GM19397 (cell line): ENCODE measurements around the gene TNS1.

Experiments used
- ATAC-seq: cut with Tn5 transposase; IDR thresholded peaks from one replicate; pipeline ENCODE4 v1.9.1; 2021; ENCODE audit warnings: mild to moderate bottlenecking, moderate library complexity; ENCODE audit not compliant: unreplicated experiment

Gene TNS1

DNA sequence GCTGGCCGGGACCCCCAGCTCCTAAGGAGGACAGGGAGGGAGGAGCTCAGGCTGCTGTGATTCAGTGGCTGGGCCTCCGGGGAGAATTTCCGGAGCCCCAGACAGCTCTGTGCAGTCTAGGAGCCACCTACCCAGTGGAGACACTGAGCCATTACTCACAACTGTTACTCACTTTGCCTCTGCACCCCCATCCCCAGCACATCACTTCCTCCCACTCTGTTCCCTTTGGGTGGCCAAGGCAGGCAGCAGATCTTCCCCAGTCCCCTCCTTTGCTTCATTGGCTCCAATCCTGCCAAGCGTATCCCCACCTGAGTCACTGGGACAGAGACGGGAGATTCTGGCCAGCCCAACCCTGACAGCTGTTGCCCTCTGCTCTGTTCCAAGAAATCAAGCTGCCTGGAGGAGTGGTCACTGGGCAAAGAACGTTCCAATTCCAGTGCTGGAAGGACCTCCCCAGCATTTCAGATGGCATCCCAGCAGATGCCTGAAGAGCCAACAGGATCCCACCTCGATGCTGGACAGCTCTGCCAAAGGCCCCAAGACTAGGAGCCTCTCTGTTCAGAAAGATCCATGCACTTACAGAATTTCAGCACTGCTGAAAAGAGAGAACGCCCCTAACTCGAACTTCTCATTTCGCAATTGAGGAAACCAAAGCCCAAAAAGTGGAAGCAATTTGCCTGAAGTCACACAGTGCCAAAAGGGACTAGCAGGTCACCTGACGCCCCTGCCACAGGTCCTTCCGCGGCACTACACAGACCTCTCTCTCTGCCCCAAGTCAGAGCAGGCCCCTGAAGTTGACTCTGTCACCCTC lies 68.3 kb downstream of the TNS1 start:
- ATAC-seq, result no peak

DNA sequence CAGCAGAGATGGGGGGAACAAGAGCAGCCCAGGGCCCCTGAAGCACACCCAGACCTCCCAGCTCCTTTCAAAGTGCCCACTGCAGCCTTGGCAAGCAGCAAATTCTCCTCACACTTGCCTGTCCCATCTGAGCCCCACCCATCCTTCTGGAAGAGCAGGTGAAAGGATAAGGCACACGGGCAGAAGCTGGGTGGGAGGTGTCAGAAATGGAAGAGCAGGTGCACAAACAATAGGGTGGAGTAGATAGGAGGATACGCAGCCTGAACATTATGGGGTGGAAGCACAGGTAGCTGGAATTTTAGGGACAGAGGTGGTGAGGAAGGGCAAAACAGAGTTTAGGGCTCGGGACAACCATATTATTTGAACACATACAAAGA lies 69.2 kb downstream of the TNS1 start:
- ATAC-seq, result no peak

DNA sequence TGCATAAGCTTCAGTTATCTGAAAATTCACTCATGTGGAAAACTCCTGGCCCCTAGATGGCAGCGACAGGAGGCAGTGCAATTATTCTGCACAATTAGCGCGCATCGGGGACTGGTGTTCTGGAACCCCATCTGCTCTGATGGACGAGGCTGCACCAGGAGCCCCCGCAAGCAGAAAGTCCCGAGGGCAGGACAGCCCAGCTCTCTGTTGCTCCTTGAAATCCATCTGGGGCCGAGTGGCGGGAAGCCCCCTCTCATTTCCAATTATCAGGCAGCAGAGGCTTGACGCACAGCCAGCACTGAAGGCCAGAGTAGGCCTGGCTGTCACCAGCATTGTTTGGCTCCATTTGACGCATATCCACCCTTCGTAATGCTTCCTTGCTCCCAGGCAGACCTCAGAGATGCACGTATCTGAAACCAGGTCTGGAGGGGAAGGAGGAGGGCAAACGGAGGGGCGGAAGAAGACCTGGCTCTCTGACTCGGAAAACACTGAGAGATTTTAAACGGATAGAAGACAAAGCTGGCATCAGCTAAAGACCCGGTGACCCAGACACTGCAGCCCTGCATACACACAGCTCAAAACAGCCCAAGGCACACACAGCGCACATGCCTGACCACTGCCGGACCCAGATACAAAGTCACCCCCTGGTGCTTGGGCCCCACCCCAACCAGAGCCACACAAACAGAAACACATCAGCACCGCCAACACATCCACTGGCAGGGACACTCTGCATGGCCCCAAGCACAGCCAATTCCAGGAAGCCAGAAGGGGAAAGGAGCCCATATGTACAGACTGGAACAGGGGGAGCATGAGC lies 69.8 kb downstream of the TNS1 start:
- ATAC-seq, result no peak

DNA sequence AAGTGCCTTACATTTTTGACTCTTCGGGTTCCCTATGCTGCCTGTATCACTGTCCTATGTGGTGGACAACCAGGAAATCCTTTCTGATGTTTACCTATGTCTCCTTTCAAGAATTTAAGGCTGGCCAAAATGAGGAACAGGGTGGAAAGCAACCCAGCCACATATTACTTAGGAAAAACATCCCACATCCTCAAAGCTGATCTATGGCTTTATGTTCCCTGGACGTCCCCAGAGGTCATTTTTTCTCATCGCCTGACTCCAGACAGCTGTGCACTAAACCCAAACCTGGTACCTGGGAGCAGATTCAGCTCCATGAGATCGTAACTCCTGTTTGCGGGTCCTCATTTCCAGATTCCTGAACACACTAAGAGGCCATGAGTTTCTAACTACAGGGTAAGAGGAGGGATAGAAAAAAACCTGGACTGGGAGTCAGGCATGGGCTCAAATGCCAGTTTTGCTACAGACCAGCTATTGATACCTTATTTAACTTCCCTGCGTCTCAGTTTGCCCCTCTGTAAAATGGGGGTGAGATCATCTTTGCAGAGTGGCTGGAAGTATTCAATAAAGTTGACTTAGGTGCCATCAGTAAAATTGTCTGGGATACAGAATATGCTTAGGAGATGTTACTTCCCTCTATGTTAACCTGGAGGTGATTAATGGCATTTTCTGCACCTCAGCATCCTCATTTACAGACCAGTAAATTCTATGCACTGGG lies 70.8 kb downstream of the TNS1 start:
- no peak for ATAC-seq

DNA sequence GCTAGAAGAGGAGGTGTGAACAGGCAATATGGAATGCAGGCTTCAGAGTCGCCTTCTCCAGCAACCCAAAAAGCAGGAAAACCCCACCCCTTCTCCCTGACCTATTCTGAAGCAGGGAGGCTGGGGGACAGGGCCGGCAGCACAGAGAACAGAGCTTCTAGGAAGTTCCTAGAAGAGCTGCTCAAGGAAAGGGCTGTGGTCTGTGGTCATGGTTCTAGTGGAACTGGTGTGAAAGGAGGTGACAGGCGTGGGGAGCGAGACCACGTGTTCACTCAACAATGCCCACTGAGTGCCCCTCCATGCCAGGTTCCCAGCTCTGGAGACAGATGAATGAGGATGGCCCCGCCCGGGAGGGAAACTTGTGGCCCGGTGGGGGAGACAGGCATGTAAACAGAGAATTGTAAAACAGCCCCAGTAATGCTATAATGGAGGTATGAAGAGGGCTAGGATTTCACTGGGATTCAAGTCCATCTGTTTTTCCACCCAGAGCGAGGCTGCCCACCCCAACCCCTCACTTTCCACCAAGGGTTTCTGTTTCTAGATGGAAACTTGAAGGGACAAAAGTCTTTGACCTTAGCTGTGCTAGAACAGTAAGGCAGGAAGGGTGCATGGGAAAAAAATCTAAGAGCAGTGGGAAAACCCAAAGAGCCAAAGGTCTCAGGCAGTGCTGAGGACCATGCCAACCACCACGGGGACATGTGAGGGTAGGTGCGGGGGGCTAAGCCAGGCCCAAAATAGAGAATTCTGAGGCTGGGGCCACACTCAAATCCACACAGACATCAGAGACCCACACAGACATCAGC lies 71.8 kb downstream of the TNS1 start:
- no peak for ATAC-seq

DNA sequence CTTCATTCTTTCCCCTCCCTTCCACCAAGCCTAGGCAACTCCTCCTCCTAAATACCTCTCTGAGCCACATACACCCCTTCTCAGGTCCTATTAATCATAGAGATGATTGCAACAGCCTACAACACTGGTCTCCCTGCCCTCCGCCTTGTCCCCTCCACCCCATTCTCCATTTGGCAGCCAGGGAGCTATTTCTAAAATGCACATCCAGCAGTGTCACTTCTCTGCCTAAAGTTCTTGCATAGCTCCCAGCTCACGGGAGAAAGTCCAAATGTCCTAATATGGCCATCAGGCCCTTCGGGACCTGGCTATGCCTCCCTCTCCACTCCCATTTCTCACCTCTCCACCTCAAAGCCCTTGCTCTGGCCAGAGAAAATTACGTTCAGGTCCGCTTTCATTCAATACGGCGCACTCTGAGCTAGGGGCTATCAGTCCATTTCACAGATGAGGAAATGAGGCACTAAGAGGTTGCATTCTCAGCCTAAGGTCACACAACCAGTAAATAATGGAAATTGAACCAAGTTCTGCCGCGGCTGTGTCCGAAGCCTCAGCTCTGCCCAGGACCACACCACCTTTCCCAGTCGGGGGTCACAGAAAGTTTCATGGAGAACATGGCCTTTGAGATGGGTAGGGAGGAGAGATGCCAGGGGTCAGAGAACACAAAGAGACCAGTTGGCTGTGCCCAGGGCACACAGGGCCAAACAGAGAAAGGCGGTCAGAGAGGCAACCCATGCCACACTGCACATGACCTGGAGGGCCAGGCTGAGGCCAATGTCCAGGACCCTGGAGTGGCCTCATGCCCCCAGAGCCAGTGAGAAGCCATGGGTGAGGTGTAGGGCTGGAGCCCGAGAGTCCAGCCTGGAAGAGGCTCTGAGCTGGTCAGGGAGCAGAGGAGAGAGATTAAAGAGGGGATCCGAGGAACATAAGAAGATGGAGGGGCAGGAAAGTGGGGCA lies 72.8 kb downstream of the TNS1 start:
- ATAC-seq, result no peak

DNA sequence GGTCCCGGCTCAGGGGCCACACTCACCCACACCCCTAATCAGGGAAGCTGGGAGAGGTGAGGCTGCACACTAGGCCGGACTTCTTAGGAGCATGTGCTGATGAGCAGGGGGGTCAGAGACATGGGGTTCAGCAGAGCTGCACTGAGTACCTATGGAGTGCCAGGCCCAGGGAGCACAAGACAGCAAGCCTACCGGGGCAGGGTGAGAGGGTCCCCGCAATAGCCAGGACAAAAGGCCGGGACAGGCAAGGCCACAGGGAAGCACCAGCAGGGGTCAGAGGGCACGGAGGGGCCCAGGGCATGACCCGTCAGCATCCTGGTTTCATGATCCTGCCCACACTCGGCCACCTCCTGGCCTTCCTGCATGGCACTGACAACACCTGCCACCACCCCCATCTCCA lies 73.5 kb downstream of the TNS1 start:
- no peak for ATAC-seq

DNA sequence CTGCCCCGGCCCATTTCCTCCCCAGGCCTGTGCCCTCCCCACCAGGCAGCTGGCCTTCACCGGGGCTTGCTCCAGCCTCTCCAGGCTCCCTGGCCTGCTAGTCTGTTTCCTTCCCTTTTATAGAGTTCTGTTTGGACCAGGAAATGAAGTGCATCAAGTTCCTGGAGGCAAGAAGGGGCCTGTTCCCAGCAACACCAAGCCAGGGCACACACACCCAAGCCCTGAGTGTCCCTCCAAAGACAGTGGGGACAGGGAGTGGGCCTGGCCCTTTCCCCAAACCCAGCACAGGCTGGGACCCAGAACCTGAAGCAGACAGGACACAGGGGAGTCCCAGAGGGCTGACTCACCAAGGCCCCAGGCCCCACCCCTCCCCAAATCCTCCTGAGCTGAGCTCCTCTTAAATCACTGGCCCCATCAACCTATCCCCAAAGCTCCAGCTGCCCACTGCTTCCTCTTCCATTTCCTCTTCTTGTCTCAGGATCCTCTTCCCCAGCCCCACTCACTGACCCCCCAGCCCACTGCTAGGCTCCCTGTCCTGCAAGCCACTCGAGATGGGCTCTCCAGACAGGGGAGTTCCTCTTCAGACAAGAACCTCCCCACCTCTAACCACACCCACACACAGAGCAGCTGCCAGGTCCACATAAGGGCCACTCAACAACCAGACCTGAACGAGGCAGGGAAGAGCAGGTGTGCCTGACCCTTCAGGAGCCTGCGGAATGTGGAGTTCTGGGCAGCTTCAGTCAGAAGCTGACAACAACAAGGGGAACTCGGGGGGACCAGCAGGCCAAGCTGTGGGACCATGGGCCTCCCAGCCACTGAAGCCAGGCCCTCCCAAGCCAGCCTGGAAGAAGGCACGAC lies 74.2 kb downstream of the TNS1 start:
- ATAC-seq, result no peak

DNA sequence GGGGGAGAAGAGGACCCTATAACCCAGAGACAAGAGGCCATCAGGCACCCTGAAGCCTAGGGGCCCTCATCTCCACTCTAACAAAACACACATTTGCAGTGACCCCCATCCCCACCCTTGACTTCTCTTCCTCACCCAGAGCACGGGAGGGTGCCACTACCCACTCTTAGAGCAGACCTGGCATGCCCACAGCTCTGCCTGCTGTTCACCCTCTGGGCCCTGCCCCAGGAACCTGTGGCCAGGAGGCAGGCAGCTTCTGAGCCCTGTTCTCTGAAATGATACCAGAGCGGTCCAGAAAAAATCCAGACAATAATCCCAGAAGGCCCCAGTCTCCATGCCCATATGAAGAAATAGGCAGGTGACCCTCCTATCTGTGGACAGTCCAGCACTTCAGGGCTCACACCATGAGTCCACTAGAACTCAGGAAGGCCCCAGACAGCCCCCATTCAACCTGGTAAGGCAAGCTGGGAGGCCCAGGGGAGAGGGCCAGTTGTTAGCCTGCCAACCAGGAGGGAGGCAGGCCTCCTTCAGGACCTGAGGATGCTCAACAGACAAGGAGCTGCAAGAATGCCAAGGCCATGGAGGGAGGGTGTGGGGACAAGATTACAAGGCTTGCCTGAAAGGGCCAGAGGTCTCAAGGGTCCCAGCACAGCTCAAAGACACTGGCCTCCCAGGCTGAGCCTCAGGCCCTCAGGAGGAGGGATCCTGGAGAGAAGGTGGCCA lies 75.0 kb downstream of the TNS1 start:
- no peak for ATAC-seq

DNA sequence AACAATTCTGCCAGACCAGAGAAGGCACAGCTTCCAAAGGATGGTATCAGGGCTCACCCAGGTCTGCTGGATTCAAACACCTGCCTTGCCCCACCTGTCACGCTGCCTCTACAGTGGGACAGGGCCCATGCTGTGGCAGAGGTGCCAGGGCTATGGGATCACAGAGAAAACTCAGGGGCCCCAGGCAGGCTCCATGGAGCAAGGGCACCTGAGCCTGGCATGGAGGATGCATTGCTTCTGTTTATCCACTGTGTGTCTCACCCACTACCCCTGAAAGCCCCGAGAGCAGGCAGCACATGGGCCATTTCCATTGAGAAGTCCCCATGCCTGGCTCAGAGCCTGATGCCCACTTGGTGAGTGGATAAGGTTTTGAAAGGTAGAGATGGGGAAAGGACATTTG lies 76.0 kb downstream of the TNS1 start:
- no peak for ATAC-seq

DNA sequence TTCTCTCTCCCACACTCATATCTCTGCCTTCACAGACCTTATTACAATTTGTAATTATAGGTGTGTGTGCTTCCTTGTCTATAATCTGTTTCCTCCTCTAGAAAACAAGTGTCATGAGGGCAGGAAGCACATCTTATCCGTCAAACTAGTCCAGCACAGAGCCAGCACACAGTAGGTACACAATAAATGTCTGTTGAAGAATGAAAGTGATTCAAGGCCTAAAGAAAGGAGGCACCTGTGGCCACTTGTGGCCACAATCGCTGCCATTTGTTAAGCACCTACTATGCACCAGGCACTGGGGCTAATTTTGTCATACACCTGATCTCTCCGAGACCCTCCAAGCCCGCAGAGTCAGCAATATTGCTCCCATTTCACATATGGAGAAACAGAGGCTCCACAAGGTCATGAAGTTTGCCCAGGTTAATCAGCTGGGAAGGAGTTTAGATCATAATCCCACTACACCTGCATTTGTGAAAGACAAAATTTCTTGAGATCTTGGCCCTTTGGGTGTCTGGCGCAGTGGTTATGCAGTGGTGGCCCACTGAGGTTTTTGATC lies 78.4 kb downstream of the TNS1 start:
- no peak for ATAC-seq

DNA sequence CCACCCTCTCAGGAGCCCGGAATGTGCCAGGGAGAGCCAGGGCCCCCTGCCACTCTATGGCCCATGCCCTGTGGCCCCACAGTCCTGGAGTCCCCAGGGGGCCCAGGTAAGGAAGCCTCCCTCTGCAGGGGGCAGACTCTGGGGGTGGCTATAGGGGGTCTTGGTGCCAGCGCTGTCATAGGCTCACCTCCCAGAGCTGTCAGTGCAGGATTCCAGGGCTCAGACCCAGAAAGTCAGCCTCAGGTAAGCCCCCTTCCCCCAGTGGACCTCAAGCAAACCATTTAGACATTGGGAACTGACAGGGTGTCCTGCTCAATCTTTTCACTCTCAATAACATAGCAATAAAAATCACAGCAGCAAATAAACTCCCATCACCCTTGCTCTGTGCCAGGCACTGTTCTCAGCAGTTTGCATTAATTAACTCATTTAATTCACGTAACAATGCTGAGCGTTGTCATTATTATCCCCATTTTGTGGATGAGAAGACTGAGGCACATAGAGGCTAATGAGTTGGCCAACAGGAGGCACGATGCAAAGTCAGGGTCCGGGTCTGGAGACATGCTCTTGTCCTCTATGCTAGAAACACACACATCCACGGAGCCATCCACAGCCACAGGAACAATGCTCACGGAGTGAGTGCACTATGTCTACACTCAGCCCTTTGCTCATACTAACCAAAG lies 79.6 kb downstream of the TNS1 start:
- ATAC-seq, result no peak

DNA sequence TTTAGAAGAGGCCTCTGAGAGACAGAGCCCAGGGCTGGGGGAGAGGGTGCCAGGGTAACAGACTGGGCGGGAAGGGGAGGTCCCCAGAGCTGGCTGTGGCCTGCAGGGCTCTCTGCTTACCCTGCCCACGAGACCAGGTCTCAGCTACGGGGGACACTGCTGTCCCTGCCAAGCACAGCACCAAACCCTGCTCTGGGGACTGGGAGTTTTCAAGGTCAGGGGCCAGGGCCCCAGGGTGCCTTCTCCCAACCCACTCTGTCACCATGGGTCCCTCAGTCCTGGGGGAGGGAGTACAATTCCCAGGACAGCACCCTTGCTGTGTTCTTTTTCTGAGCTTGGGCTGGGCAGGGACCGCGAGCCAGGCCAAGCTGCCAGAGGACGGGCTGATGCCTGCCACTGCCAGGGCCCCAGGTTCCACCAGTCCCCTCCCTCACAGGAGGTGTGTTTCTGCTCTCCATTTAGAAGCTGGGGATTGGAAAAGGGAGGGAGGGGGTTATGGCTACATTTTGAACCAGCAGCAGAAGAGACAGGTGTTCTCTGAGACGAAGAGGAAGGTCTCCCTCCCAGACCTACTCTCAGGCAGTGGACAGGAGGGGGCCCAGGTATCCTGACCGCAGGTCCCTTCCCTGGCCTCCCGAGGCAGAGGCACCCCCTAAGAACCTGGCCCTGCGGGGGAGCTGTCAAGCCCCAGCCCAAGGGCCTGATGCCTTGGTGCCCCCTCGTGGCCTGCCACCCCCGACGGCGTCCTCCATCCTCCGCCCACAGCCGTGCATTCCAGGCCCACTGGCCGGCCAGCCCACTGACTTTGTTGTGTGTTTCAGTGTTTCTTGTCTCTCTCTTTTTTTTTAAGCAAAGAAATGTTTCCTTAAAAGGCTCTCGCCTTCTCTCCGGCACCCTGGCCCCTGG lies 80.4 kb downstream of the TNS1 start:
- no peak for ATAC-seq

DNA sequence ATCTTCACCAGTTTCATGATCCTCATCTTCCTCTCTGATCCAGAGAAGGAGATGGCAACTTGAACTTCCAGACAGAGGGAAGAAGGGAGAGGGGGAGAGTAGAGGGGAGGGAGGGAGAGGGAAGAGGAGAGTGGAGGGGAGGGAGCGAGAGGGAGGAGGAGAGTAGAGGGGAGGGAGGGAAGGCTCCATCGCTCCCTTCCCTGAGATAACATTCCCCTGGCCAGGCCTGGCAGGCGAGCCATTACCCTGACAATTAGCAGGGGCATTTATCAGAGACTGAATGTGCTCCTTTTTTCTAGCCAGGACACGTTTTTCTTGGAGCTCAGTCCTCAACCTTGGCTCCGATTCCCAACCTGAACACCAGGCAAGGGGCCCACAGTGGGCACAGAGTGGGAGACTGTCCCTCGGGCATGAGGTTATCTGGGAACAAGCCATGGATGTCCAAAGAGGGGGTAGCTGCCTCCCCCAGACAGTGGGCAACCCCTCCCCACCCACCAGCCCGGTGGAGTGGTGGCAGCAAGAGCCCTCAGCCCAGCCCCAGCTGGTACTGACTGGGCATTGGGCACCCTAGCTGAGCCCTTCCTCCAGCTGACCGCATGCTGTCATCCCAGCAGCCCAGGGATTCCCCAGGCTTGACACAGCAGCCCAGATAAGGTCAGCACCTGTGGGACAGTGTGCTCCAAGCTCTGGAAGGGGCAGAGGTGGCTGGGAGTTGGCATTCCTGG lies 81.8 kb downstream of the TNS1 start:
- ATAC-seq, result no peak

DNA sequence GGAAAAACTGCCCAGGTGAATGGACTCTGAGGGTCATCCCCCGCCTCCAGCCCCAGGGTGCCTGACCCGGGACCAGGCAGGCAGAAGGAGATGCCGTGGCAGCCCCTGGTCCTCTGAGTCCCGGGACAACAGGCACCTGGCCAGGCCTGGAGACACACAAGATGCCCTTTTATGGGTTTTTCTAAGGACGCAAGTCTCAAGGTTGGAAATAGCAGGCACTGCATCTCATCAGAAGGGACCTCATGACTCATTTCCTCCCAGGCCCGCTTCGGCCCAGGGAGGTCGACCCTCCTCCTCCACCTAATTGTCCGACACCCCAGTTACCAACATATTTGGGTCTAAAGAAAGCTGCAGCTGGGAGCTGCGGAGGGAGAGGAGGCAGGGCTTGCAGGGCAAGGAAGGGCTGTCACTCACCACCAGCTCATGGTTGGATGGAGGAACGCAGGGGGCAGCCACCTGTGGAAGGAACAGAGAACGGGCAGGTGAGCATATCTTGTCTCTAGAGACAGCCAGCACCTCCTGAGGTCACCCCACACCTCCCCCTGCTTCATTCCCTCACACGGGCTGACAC lies 82.9 kb downstream of the TNS1 start:
- ATAC-seq, result no peak
